SKM-1 (cell line): Measurements from ENCODE around the gene UBN1.

ENCODE experiments used
- DNase-seq: peaks from one replicate; lab custom pipeline; 2025; ENCODE audit not compliant: unreplicated experiment; lab: John Stamatoyannopoulos, UW

The UBN1 gene

GRCh38 chr16:4904108-4904941, 57.0 kb downstream of the UBN1 start:
- no peak for DNase-seq

- DNase-seq, result no peak
These were observed 57.8 kb downstream of the UBN1 start for GRCh38 chr16:4904942-4905615.

- DNase-seq, result no peak
These were observed 61.6 kb downstream of the UBN1 start for GRCh38 chr16:4908854-4909401.

- no peak for DNase-seq
These were observed 62.5 kb downstream of the UBN1 start for GRCh38 chr16:4909825-4910224.

DNA sequence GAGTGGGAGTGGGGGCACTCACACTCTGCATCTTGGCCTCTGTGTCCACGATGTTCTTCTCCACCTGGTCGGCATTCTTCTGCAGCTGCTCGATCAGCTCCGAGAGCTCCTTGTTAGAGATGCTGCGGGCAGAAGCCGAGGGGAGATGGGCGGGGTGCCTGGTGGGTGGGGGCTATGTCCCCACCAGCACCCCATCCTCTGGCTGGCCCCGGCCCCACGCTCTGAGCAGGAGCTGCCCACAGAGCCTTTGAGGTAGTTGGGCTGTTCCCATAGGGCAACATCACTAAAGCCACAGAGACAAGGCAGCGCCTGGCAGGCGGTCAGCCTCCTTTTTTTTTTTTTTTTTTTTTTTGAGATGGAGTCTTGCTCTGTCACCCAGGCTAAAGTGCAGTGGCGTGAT, 63.5 kb downstream of the UBN1 start:
- DNase-seq, result no peak

GRCh38 chr16:4911970-4912386, 64.7 kb downstream of the UBN1 start:
- no peak for DNase-seq

DNA sequence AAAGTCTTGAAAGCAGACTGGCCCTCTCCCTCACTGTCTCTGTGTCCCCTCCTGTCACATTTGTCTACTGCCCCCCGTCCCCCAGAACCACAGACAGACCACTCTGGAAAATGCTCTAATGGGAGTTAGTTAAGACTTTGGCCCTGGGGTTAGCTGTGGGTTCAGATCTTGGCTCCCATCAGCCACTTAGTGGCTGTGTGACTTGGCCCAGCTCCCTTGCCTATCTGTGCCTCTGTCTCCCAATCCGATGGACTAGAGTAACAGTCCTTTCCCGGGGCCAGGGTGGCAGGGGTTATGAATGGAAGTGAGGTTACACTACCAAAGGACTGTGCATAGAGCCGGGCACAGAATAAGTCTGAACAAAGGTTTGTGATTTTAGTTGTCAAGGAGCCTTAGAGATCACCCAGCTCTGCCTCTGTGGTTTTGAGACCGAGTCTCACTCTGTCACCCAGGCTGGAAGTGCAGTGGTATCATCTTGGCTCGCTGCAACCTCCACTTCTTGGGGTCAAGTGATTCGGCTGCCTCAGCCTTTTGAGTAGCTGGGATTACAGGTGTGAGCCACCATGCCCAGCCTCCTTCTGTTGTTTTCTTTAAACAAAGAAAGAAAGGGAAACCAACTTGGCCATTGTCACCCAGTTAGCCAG, 66.0 kb downstream of the UBN1 start:
- DNase-seq, result no peak

DNA sequence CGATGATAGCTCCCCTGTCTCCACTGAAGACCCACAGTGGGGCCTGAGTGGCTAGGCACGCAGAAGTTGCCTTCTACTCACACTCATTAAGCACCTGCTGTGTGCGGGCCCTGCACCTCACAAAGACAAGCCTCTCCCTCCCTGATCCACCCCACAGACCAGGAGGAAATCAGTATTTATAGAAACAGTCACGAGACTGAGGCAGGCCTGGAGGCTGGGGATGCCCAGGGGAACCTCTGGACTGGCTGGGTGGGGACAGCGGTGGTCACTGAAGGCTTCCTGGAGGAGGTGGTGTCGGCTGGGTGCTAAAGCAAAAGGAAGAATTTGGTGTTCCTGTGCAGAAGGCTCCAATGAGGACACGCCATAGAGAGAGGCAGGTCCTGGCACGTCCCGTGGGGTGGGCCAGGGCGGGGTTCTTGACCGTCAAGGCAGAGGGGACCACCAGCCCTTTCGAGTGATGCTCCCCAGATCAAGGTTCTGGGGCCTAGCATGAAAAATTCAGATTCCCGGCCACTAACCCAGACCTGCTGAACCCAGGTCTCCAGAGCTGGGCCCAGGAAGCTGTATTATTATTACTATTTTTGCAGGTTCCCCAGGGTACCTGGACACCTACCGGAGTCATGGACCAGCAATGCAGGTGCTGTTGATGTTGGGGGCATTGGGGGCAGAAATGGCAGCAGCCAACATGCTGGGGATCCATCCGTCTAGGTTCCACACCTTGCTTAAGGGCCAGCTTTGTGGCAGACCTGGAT, 66.7 kb downstream of the UBN1 start:
- no peak for DNase-seq

GRCh38 chr16:4914528-4915225, 67.4 kb downstream of the UBN1 start:
- no peak for DNase-seq

DNA sequence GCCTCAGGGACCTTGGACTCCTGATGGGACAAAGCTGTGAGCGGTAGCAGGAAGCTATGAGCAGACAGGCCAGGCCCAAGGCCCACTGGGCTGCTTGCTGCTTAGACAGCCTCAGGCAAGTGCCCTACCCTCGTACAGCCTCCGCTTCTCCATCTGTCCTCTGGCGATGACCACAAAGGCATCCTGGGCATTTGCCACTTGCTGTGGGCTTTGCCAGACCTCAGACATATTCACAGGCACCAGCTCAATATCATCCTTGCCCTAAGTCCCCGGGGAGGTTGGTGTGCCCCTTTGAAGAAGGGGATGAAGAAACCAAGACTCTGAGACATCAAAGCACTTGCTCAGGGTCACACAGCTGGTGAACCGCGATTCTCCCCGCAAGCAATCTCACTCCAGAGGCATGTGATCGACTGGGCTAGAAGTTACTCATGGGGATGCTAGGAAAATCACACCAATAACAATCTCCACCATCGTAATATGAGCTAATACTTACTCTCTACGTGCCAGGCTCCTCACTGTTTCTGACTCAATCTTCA, 68.0 kb downstream of the UBN1 start:
- DNase-seq, result no peak

DNA sequence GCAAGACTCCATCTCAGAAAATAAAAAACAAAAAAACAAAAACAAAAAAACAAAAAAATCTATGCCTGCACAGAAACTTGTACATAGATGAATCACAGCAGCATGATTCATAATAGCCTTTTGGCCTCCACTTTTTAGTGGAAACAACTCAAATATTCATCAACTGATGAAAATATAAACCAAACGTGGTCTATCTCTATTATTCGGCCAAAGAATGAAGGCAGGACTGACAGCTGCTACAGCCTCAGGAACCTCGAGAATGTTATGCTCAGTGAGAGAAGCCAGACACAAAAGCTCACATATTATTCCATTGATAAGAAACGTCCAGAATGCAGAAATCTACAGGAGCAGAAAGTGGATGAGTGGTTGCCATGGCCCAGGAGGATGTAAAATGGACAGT, 69.8 kb downstream of the UBN1 start:
- DNase-seq, result no peak

GRCh38 chr16:4918781-4919251, 71.5 kb downstream of the UBN1 start:
- no peak for DNase-seq

- DNase-seq, result no peak
These were observed 73.5 kb downstream of the UBN1 start for GRCh38 chr16:4920826-4921225.

DNA sequence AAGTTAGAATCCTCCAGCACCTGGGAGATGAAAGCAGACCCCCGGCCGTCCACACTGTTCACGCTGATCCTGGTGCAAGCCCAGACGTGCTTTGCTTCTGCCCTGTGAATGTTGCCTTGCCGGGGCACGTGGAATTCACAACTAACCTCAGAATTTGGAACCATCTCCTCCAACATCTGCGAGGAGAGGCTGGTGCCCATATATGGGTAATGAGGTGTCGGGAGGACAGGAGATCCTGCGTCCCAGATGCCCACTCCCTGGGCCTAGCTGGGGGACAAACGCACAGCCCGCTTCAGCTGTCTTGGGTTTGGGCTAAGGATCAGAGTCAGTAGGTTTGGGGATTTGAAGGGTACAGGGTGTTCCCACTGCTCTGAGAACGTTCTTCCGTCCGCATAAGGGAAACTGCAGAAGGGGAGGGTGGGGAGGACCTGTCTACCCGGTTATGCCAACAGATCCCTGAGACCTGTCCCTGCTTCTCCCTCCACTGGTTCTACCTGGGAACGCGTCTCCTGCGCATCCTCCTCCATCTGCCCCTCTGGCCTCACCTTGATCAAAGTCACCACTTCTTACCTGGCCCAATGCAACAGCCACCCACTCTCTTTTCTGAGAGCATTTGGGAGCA, 75.6 kb downstream of the UBN1 start:
- DNase-seq, result no peak

- no peak for DNase-seq
These were observed 76.6 kb downstream of the UBN1 start for GRCh38 chr16:4923853-4924252.

- DNase-seq, result no peak
These were observed 77.5 kb downstream of the UBN1 start for GRCh38 chr16:4924593-4925292.

DNA sequence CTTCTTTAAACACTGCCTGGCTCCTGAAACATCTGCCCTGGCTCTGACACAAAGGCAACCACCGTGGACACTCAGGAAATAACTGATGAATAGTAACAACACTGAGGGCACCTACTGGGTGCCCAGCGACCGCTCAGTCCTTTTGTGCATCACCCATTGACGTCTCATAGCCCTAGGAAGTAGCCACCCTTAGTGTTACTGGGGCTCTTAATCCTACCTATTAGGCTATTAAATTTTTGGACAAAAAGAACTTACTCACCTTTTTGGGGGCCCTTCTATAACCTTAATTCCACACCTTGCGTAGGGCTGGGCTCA, 78.0 kb downstream of the UBN1 start:
- DNase-seq, result no peak

DNA sequence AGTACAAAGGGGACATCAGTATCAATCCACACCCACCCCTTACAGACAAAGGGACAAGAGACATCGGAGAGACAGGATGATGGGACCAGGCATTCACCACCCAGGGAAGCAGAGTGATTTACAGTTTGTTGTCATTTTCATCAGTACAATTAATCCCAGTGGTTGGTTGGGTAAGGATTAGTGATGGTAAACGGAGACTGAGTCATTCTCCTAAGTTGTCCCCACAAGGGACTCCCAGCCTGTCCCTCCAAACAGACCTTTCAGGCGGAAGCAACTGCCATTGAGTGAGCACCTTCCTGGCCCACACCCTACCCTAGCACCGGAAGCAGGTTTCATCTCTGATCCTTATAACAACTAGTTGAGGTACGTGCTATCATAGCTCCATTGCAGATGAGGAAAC, 78.5 kb downstream of the UBN1 start:
- no peak for DNase-seq

DNA sequence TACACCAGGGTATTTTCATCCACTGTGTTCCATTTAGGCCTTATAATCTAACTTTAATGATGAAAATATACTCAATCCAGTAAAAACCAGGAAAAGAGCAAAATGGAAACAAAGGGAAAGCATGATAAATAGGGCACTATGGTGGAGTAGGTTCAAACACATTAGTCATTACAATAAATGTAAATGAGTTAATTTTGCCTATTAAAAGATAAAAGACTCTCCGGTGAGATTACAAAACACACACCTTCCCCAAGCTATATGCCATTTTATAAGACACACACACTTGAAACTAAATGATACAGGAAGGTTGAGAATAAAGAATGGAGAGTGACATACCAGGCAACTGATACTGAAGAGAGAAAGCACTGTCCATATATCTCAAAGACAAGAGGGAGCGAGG, 79.6 kb downstream of the UBN1 start:
- DNase-seq, result no peak
